Hepatocyte (in vitro differentiated cells): ENCODE measurements around the gene NUAK2.

Source experiments
- CTCF ChIP-seq: fragments of 200-600 bp; sonication (generic); IDR thresholded peaks from 2 replicates; pipeline ENCODE4 v1.5.1; 2016; ENCODE audit warnings: antibody characterized with exemption, mild to moderate bottlenecking; ENCODE audit not compliant: poor library complexity
- EZH2 ChIP-seq: fragments of 200-600 bp; sonication (generic); IDR thresholded peaks from 2 replicates; pipeline ENCODE4 v1.6.1; 2016; ENCODE audit warnings: antibody characterized with exemption, mild to moderate bottlenecking, borderline replicate concordance
- EZH2phosphoT487 ChIP-seq: fragments of 200-600 bp; sonication (generic); IDR thresholded peaks from one replicate; pipeline ENCODE4 v1.6.1; 2018; ENCODE audit warnings: antibody characterized with exemption, mild to moderate bottlenecking, low read depth, moderate library complexity; ENCODE audit not compliant: unreplicated experiment, severe bottlenecking

- TF ChIP-seq CTCF (no peak), EZH2 (no peak), EZH2phosphoT487 (no peak)
Observed at GRCh38 chr1:205330150-205330549, 8.6 kb upstream of the NUAK2 start.
